GM21526 (cell line): ENCODE measurements around the gene TAF1B.
"Not testable (repeated sequence)": the region's sequence is repeated elsewhere in the genome, so short reads cannot be mapped to it uniquely, and the experiment has no call there.

Source experiments
- ATAC-seq: cut with Tn5 transposase; IDR thresholded peaks from one replicate; pipeline ENCODE4 v1.9.1; 2021; ENCODE audit warnings: moderate library complexity; ENCODE audit not compliant: unreplicated experiment, low FRiP score

TAF1B gene

DNA sequence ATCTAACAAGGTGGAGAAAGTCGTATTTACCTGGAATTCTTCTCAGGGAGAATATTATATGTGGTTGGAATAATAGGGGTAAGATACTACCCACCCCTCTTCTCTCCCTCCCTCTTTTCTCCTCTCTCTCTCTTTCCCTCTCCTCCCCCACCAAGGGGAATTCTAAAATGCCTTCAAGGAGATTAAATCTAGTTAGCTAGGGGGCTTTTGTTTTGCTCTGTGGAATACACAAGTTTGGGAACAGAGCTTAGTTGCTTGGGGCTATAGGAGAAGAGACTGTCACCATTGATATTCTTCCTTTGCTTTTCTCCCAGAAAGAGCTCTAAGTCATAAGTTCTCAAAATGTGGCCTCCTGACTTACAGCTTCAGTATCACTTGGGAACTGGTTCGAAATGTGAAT is 34.5 kb downstream of the TAF1B start:
- no peak for ATAC-seq

DNA sequence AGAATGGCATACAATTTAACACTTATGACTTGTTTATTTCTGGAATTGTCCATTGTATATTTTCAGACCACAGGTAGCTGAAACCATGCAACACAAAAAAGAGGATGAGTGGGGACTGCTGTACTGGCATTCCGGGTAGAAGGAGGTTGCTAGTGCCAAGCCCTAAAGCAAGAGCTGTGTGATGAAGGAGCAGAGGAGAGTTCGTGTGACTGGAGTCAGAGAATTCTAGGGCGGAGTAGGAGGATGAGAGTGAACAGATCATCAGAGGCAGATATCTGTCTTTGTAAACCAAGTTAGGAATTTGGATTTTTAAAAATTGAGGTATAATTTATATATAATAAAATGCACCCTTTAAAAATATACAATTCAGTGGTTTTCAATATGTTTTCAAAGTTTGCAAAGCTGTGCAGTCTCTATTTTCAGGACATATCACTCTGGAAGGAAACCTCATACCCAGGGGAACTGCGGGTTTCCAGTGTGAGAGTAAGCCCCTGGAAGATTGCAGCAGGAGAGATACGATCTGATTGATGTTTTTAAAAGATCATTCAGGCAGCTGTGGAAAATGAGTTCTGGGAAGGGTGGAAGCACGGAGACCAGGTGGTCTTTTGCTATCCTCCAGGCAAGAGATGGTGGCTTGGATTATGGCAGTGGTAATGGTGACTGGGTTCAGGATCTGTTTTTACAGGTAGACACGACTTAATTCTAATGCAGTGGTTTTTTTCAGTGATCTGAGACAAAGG is 36.4 kb downstream of the TAF1B start:
- no peak for ATAC-seq

DNA sequence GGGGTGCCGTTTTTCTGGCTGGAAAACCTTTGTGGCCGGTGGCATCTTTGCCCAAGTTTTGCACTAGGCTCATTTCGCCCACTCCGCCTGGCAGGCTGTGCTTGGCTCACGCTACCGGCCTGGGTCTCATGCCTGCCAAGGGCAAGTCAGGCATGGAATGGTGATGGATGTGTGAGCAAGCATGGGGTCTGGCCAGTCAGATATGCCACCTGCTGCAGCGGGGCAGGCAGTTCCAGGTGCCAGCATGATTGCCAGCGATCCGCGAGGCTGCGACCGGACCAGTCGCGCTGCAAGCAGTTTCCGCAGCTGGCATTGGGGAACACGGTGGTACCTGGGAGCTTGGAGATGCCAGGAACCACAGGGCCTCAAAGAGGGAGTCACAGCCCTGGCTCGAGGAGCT is 40.6 kb downstream of the TAF1B start:
- no peak for ATAC-seq

DNA sequence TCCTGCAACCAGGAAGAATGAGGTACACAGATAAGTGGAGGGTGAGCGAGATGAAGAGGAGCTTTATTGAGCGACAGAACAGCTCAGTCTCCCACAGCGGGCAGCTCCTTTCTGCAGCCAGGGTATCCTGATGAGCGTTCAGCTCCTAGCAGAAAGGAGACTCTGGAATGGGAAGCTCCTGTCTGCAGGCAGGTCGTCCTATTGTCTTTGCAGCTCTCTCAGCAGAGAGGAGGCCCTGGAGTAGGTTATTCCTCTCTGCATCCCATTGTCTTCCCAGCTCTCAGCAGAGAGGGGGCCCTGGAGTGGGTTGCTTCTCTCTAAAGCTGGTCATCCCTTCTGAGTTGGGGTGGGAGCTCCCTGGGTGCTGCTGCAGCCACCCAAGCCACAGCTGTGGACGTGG is 41.2 kb downstream of the TAF1B start:
- no peak for ATAC-seq

DNA sequence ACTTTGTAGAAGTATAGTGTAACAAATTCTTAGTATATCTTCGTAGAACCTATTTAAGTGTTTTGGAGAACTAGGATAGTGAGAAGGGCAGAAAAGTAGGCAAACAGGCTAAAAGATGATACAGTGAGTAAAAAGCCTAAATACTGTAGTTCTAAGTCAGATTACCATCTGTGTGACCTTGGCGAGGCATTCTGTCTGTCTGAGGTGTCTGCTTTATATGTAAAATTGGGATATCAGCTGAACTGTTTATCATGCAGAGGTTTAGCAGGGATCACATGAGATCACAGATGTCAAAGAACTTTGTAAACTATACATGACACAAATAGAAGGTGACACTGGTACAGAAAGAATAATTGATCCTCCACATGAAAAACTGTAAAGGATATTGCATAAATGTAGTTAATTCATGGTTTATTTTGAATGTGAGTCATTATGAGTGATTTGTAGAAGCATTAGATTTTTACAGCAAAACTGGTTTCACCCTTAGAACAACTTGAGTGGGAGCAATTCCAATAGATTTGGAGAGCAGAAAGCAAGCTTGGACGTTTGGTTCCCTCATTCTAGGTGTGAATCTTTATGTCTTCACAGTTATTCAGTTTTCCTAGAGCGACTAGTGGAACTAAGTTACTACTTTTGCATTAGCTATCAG is 41.9 kb downstream of the TAF1B start:
- no peak for ATAC-seq

DNA sequence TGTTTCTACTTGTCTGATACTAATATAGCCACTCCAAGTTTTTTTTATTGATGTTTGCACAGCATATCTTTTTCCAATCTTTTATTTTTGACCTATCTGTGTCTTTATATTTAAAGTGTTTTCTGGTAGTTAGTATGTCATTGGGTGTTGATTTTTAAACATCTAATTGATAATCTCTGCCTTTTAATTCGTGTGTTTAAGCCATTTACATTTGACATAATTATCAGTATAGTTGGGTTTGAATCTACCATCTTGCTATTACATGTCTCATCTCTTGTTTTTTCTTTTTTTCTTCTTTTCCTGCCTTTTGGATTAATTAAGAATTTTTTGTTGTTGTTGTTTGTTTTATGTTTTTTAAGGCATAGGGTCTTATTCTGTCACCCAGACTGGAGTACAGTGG is 44.2 kb downstream of the TAF1B start:
- ATAC-seq: no peak

DNA sequence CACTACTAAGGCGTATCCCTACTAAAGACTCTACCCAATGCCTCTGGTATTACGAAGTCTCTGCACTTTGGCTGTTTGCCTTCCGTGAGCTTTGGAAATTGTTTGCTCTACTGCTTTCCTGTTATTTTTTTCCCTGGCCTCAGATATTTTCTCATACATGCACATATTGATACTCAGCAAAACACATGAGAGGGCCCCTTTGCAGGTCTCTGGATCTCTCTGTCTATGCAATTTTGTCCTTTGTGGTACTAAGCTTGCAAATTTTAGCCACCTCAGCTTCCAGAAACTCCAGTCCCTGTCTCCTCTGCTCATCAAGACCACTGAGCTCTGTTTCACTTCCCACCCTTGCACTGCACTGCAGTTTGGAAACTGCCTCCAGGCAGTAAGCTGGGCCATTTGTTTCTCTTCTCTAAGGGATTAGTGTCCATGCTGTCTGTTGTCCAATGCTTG is 46.6 kb downstream of the TAF1B start:
- ATAC-seq: no peak

DNA sequence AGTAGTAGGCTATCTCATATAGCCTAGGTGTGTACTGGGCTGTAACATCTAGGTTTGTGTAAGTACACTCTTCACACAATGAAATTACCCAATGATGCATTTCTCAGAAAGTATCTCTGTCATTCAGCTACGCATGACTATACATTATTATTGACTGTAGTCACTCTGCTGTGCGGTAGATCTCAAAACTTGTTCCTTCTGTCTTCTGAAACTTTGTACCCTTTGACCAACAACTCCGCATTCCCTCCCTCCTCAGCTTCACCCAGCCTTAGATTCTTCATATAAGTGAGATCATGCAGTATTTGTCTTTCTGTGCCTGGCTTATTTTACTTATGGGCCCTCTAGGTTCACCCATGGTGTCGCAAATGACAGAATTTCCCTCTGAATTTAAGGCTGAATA is 49.0 kb downstream of the TAF1B start:
- no peak for ATAC-seq

DNA sequence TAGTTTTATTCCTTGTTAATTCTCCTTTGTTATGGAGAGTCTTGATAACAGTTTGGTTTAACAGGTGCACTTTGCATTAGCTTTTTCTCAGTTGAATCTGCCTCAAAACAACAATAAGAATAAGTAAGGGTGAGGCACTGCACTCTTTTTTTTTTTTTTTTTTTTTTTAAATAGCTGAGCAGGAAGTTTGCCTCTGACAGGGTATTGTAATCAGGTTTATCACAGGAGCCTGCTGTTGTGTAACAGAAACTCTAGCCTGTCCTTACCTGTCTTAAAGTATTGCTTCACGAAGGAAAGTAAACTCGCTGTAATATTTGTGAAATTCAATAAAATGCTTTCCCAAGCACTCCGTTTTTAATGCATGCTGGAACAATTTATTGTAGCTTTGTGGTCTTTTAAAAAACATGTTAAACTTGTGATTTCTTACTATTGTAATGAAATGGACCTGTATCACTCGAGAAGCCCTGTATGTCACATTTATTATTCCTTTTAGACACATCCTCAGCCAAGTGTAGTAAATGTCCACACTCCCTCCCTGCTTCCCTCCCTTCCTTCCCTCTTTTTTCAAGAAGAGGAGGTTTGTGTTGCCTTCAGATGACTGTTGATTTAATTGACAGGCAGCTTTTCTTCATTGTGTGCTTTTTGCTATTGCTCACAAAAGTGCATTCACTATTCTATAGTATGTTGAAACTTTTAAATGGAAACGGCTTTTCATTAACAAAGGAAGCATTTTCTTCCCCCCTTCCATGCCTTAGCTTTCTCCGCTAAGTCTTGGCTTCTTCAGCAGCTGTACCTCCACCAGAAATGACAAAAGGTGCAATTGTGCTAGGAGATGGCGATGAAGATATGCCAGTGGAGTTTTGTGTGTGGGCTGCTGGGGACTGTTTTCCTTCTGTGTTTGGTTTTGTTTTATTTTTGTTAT is 52.7 kb downstream of the TAF1B start:
- ATAC-seq: no peak

DNA sequence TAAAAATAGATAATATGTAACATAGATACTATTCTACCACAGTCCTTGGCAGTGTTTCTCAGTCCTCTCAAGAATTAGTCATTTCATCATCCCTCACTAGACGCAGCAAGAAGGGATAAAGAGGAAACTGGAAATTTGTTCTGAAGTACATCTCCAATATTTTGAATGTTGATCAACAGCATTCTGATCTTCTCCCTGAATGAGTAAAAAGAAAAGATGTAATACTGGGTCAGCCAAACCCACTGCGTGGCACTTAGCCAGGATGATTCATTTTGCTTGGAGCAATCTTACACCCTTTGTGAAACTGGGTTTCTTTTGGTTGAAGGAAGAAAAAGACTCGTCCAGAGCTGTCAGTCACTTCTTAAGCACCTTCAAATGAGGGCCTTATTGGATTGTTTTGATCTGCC is 54.1 kb downstream of the TAF1B start:
- ATAC-seq: no peak

DNA sequence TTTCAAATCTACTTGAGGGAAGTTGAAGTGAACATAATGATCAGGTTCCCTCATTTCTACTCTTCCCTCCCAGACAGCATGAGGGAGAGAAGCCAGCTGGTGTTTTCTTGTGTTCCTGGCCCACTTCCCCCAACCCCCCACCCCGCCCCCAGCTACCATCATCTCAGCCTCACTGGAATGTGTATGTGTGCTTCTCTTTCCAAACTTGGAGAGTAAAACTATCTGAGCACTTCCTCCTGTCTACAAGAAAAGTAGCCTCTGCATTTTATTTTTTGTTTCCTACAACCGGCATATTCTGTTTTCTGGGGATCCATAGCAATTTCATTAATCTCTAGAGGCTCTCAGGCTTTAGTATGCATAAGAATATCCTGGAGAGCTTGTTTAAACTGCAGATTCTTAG is 54.6 kb downstream of the TAF1B start:
- ATAC-seq: no peak

DNA sequence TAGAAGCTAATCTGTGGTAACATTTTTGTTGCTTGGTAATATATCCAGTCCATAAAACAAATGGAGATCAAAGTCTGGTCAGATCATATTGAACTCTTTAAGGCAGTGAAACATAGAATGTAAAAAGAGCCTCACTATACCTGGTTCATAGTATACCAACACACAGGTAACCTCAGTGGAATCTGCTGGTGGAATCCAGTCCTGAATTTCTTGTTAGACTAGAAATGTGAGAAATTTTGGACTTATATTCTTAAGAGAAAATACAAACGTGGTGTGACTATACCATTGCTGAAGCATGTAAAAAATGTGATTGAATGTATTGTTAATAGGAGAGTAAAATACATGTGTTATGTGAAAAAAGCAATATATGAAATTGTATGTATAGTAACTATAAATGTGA is 62.1 kb downstream of the TAF1B start:
- no peak for ATAC-seq

DNA sequence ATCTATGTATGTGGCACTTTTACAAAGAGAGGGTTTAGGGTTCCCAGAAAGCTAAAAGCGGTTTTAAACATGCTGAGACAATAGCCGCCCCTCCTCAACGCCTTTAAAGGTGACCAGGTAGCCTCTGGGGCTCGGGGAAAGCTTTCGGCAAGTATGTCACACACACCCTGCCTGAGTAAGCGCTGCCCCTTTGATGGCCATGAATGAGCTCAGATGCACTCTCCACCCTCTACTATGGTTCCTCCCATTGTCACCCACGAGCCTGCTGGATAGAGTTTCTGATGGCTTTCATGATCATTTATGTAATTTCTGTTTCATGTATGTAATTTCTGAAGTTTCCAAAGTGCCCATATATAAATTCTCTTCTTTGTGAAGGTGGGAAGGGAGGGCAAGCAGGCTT is 64.1 kb downstream of the TAF1B start:
- no peak for ATAC-seq

DNA sequence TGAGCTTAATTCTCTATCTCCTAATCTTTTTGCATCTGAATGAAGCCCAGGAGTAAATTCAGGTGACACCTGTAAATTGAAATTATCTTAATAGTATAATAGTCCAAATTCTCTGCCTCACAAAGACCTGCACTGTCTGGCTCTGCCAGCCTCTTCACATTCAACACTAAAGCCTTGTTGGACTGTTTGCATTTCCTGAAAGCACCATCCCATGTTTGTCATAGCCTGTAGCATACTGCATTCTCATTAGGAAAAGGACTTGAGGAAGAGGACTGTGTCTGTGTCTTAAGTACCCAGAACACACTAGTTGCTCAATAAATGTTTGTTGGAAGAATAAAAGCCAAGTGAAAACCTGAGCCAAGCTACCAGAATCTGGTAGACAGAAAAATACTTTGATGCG is 65.4 kb downstream of the TAF1B start:
- no peak for ATAC-seq

DNA sequence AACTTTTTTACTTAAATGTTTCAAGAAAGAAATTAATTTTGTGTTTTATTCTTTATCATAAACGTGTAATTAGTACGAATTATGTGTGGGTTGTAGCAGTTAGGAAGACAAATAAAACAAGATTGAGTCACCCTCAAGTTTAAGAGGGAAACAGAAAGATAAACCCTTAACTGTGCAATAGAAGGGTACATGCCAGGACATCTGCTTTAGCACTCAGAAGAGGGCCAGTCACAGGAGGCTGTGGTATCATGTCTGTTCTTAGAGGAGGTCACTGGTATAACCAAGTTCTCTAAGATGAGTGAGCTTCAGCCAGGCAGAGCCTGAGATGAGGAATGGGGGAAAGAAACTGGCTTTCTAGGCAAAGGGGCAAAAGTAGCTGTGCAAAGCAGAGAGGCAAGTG is 65.8 kb downstream of the TAF1B start:
- ATAC-seq: no peak

DNA sequence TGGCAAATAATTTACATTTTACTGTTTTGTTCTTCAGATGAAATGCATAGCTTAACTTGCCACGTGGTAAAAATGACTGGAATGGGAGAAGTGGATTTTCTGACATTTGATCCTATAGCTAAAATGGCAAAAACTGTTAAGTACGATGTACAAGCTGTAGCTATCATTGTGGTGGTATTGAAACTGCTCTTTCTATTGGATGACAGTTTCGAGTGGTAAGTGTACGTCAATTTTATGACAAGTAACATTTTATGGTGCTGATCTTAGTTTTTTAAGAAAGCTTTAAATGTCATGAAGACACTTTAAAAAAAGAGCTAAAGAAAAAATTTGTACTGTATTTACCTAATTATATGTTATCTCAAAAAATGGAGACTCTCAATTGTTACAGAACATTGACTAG is 67.4 kb downstream of the TAF1B start:
- no peak for ATAC-seq

DNA sequence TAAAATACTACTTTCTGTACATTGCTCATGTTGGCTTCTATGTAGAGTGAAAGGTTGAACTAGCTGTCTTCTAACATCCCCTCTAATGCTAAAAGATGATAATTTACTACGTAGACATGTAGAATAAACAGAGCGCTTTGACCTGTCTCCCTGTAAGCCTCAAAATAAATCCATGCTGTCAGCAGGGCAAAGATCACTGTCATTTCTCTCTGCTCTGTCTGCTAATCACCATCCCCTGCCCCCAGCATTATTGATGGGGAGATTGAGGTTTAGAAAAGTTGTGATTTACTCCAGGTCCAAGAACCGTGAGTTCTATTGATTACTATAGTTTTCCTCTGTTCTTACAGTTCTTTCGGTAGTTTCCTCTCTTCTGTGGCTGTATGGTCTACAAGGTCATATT is 69.2 kb downstream of the TAF1B start:
- no peak for ATAC-seq

DNA sequence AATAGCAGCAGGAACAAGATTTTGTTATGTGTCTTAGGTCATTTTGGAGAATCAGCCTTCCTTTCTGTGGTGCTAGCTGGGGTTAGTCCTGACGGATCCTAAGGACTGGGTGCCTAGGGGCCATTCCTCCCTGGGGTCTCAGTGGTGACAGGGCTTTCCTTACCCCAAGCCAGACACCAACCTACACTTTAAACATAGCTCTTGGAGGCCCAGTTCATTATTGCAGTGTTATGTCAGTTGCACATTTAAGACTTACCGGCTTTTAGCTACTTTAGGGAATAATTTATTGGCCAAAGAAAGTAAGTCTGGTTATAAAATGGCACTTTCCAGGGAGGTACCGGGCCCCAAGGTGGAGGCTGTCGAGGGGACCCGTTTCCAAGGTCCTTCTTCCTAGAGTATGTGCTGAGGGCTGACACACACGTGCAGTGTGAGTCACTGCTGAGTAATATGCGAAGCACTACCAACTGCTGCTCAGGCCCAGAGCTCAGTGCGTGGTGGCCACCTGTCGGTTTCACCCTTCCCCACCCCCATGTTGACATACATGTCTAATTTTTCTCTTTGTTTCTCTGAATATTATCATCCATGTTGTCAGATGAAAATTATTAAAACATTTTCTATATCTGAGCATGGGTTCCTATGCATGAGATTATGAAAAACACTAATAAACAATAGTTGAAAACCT is 71.3 kb downstream of the TAF1B start:
- ATAC-seq: peak; percentile 93

DNA sequence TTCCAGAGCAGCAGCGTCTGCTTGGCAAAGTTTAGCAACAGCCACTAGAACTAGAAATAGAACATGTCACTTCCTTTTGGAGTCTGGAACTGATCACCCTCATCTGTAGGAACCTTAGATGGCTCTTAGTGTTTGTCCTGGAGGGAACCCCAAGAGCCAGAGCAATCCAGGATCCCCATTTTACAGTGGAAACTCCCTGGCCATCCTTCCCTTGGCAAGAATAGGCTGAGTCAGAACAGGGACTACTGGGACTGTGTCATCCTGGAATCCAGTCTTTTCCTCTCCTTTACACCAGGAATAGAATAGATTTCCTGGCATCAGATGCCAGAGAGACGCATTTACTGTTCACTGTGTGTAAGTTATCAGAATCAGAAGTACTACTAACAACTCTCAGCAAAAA is 75.0 kb downstream of the TAF1B start:
- no peak for ATAC-seq

DNA sequence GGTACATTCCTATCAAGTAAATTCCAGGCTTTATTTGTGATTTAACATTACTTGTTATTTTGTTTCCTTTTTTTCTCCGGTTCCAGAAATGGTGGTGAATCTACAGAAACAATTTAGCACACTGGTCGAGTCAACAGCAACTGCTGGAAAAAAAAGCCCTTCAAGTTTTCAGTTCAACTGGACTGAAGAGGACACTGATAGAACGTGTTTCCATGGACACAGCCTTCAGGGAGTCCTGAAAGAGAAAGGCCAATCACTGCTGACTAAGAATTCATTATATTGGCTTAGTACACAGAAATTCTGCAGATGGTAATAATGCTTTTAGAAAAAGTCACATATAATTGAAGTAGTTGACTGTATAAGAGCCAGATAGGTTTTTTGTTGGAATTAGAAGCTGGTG is 76.2 kb downstream of the TAF1B start:
- ATAC-seq: no peak

DNA sequence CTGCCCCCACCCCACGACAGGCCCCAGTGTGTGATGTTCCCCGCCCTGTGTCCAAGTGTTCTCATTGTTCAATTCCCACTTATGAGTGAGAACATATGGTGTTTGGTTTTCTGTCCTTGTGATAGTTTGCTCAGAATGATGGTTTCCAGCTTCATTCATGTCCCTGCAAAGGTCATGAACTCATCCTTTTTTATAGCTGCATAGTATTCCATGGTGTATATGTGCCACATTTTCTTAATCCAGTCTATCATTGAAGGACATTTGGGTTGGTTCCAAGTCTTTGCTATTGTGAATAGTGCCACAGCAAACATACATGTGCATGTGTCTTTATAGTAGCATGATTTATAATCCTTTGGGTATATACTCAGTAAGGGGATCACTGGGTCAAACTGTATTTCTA is 83.7 kb downstream of the TAF1B start:
- not testable (repeated sequence) for ATAC-seq
